GM19025 (cell line): ENCODE results near the gene REEP3.
"Not testable (repeated sequence)": the region's sequence is repeated elsewhere in the genome, so short reads cannot be mapped to it uniquely, and the experiment has no call there.

ENCODE experiments used
- ATAC-seq: cut with Tn5 transposase; IDR thresholded peaks from one replicate; pipeline ENCODE4 v1.9.1; 2021; ENCODE audit warnings: mild to moderate bottlenecking, low read depth, moderate library complexity; ENCODE audit not compliant: unreplicated experiment

REEP3 gene

GRCh38 chr10:63520500-63521415 is at the start of gene REEP3:
Gene REEP3, plus strand, starts transcription at chr10:63521401. Its CDS starts 145 bp downstream, at chr10:63521546.
- peak; percentile 71 for ATAC-seq

GRCh38 chr10:63474488-63474887 is 46.7 kb upstream of the REEP3 start:
- ATAC-seq: no peak

- no peak for ATAC-seq
These were observed 43.3 kb upstream of the REEP3 start for GRCh38 chr10:63477927-63478326.

GRCh38 chr10:63478564-63478963 is 42.6 kb upstream of the REEP3 start:
- ATAC-seq: no peak

GRCh38 chr10:63480237-63480636 is 41.0 kb upstream of the REEP3 start:
- no peak for ATAC-seq

GRCh38 chr10:63481815-63482421 is 39.3 kb upstream of the REEP3 start:
- ATAC-seq: no peak

GRCh38 chr10:63483983-63484382 is 37.2 kb upstream of the REEP3 start:
- ATAC-seq: no peak

GRCh38 chr10:63487990-63488389 is 33.2 kb upstream of the REEP3 start:
- ATAC-seq: no peak

GRCh38 chr10:63489838-63490237 is 31.4 kb upstream of the REEP3 start:
- ATAC-seq: no peak

- ATAC-seq: no peak
These were observed 29.4 kb upstream of the REEP3 start for GRCh38 chr10:63491588-63492316.

- ATAC-seq: not testable (repeated sequence)
These were observed 28.9 kb upstream of the REEP3 start for GRCh38 chr10:63492317-63492690.

GRCh38 chr10:63493004-63493403 is 28.2 kb upstream of the REEP3 start:
- ATAC-seq: no peak

GRCh38 chr10:63494951-63495350 is 26.2 kb upstream of the REEP3 start:
- no peak for ATAC-seq

GRCh38 chr10:63496561-63496960 is 24.6 kb upstream of the REEP3 start:
- no peak for ATAC-seq

GRCh38 chr10:63497321-63497720 is 23.9 kb upstream of the REEP3 start:
- no peak for ATAC-seq

GRCh38 chr10:63498665-63499064 is 22.5 kb upstream of the REEP3 start:
- no peak for ATAC-seq

- ATAC-seq: not testable (repeated sequence)
These were observed 20.6 kb upstream of the REEP3 start for GRCh38 chr10:63500551-63500950.

- no peak for ATAC-seq
These were observed 19.2 kb upstream of the REEP3 start for GRCh38 chr10:63501954-63502353.

GRCh38 chr10:63502832-63503231 is 18.4 kb upstream of the REEP3 start:
- no peak for ATAC-seq

- ATAC-seq: no peak
These were observed 17.8 kb upstream of the REEP3 start for GRCh38 chr10:63503395-63503794.
